Kidney (tissue), 14 donors: ENCODE measurements around the gene RHOV. TPM values are rescaled to one million over a fixed set of nuclear protein-coding genes. Genes with fewer than 3 reads are reported as not detected.

Experiments
- DNase-seq, 5 donors: peaks; one replicate each; pipeline ENCODE4 v3.0.0-alpha.2; 2013 to 2020
- FAIRE-seq: peaks from 2 replicates; lab custom pipeline; 2012; peaks lifted over from hg19 to GRCh38; lab: Jason Lieb, UNC
- H3K27ac ChIP-seq, 2 donors: one replicate each; pipeline ENCODE4 v1.7.0; 2013; ENCODE audit warnings: low read depth in 2 of 2, low read length in 2 of 2, inconsistent platforms in 1 of 2
- H3K27me3 ChIP-seq: one replicate; pipeline ENCODE4 v1.7.1; 2013; ENCODE audit warnings: low read length, inconsistent platforms; ENCODE audit not compliant: control insufficient read depth, insufficient read depth
- H3K36me3 ChIP-seq, 3 donors: one replicate each; pipeline versions ENCODE4 v1.7.0 to v1.7.1; 2013; ENCODE audit warnings: low read length in 3 of 3, control low read depth in 1 of 3, inconsistent platforms in 1 of 3; ENCODE audit not compliant: insufficient read depth in 3 of 3, control insufficient read depth in 2 of 3
- H3K4me1 ChIP-seq, 3 donors: one replicate each; pipeline versions ENCODE4 v1.7.0 to v1.7.1; 2013; ENCODE audit warnings: low read length in 3 of 3, inconsistent platforms in 1 of 3, low read depth in 1 of 3; ENCODE audit not compliant: control insufficient read depth in 2 of 3, insufficient read depth in 2 of 3
- H3K4me3 ChIP-seq, 3 donors: one replicate each; pipeline versions ENCODE4 v1.7.0 to v1.8.1; 2013; ENCODE audit warnings: low read length in 3 of 3, control low read depth in 1 of 3, inconsistent platforms in 1 of 3
- H3K9ac ChIP-seq, 3 donors: one replicate each; pipeline versions ENCODE4 v1.7.0 to v1.7.1; 2013; ENCODE audit warnings: low read length in 3 of 3, control low read depth in 1 of 3, inconsistent platforms in 1 of 3
- H3K9me3 ChIP-seq, 3 donors: one replicate each; pipeline versions ENCODE4 v1.7.0 to v1.7.1; 2013; ENCODE audit warnings: low read length in 3 of 3, control low read depth in 1 of 3, inconsistent platforms in 1 of 3; ENCODE audit not compliant: control insufficient read depth in 2 of 3, insufficient read depth in 1 of 3
- intact Hi-C: fragments of 100-400 bp; cut with DNase I; formaldehyde crosslinking; loops from one replicate; pipeline ENCODE4 v1.11.1; 2022
- polyA plus RNA-seq: library from polyadenylated mRNA; stranded (reverse); fragments of 350-450 nt; fragmentation: Illumina TruSeq; extraction: RNeasy Lipid Tissue Mini Kit (QIAGEN cat#74804); gene quantifications from one replicate; pipeline ENCODE4 v1.2.3, GENCODE V29; 2014; ENCODE audit warnings: low read depth, low replicate concordance; ENCODE audit not compliant: insufficient read depth
- total RNA-seq: library from RNA; stranded (reverse); fragmentation: NEBNext Ultra II Directional; extraction: Animal tissue kit (Norgen Biotek cat#: 25700); gene quantifications from one replicate; pipeline ENCODE4 v1.2.1, GENCODE V29; 2021
- TF ChIP-seq, protein P1 (sequence below): IDR thresholded peaks from 3 replicates; pipeline ENCODE4 v1.5.1; 2012; ENCODE audit warnings: mild to moderate bottlenecking, moderate library complexity, borderline replicate concordance; ENCODE audit not compliant: insufficient read depth; ENCODE audit errors: extremely low read depth
- donor health status: control.
- donor health status: control.
- donor health status: control.
- donor health status: control.
- donor health status: control.
- donor health status: DM: yes; HTN: yes; CAD: no.
- donor health status: Normal renal cell carcinoma (clear cell type).

The RHOV gene
- total and polyA plus RNA-seq, 2 donors from 2014 or later: 3.0 to 4.6 TPM

DNA sequence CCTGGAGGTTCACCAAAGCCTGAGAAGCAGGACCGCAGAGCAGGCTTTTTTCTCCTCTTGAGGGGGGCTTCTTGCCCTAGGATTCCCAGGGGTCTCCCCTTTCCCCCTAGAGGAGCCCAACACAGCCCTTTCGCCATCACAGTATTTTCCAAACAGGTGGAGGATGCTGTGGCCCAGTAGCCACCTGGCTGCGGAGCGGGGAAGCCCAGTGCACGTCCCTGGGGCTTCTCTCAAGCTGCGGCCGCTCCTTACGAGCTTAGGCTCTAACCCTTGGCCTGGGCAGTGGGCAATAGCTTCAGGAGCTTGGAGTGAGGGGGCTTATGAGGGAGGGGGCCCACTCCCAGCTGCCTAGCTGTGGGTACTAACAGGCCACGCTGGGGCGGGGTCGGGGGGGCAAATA lies 43.6 kb upstream of the RHOV start:
- DNase-seq: no peak
- H3K9me3 ChIP-seq: no peaks in the 10 kb centered on the region
- H3K27me3 ChIP-seq: no peaks in the 10 kb centered on the region
- H3K4me3 ChIP-seq: no peak overlapping the region
- no peak overlapping the region for H3K9ac ChIP-seq
- FAIRE-seq: no peak
- TF ChIP-seq, protein P1, sequence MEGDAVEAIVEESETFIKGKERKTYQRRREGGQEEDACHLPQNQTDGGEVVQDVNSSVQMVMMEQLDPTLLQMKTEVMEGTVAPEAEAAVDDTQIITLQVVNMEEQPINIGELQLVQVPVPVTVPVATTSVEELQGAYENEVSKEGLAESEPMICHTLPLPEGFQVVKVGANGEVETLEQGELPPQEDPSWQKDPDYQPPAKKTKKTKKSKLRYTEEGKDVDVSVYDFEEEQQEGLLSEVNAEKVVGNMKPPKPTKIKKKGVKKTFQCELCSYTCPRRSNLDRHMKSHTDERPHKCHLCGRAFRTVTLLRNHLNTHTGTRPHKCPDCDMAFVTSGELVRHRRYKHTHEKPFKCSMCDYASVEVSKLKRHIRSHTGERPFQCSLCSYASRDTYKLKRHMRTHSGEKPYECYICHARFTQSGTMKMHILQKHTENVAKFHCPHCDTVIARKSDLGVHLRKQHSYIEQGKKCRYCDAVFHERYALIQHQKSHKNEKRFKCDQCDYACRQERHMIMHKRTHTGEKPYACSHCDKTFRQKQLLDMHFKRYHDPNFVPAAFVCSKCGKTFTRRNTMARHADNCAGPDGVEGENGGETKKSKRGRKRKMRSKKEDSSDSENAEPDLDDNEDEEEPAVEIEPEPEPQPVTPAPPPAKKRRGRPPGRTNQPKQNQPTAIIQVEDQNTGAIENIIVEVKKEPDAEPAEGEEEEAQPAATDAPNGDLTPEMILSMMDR: no peak
- intact Hi-C loops: no loop called here
- H3K27ac ChIP-seq: peak overlapping the region in 1 of 2 donors; percentile 23
- no peaks in the 10 kb centered on the region for H3K36me3 ChIP-seq
- peaks cover 0 to 3% (median 2%) of the 10 kb centered on the region in 3 donors for H3K4me1 ChIP-seq

DNA sequence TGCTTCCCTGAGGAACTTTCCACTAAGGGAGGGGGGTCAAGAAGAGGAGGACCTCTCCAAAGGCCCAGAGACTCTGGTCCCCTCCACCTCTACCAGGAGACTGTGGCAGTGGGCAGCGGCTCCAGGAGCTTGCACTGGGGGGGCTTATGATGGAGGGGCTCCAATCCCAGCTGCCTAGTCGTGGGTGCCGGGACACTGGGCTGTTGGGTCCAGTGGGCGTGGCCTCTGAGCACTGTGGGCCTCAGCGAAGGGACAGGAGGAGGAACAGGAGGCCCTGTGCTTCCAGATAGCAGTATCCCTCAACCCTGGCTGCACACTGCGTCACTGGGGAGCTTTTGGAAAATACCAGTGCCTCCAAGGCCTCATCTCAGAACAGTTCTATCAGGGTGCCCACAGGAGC lies 41.6 kb upstream of the RHOV start:
- no peaks in the 10 kb centered on the region for H3K9me3 ChIP-seq
- FAIRE-seq: no peak
- no peaks in the 10 kb centered on the region for H3K27me3 ChIP-seq
- H3K4me1 ChIP-seq: peaks cover 0 to 6% (median 5%) of the 10 kb centered on the region in 3 donors
- intact Hi-C loops: no loop called here
- TF ChIP-seq, protein P1: no peak
- H3K4me3 ChIP-seq: no peak overlapping the region
- peak overlapping the region; percentile 21 to 55 for H3K27ac ChIP-seq
- DNase-seq: peak in 1 of 5 donors; percentile 49
- no peaks in the 10 kb centered on the region for H3K36me3 ChIP-seq
- no peak overlapping the region for H3K9ac ChIP-seq

DNA sequence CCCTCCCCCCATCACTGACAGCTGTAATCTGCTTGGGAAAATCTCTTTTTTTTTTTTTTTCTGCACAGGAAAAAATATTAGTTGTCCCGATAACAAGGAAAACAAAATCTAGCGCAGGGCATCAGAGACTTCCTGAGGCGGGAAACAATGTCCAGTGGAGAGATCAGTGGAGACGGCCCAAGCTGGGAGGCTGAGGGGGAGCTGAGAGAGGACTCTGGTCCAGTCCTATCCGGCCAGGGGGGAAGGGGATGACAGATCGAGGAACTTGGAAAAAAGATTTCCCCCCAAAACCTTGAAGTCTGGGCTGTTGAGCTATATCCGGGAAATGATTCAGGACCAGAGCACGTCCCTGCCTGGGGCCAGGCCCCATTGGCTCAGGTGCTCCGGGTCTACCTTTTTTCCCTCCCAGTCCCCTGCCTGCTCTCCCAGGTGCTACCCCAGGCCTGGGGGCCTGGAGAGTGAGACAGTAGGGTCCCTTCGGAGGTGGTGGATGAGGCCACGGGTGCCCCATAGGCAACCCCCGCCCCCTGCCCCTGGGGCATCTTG lies 41.2 kb upstream of the RHOV start:
- Histone ChIP-seq H3K4me3 (no peak overlapping the region), H3K27ac (peak overlapping the region; percentile 55 to 71), H3K27me3 (no peaks in the 10 kb centered on the region), H3K4me1 (peaks cover 0 to 9% (median 9%) of the 10 kb centered on the region in 3 donors), H3K9me3 (no peaks in the 10 kb centered on the region), H3K36me3 (no peaks in the 10 kb centered on the region), H3K9ac (no peak overlapping the region)
- intact Hi-C loops: no loop called here
- FAIRE-seq (no peak), DNase-seq (peak in 2 of 5 donors; percentile 42 to 45)
- TF ChIP-seq, protein P1: no peak

DNA sequence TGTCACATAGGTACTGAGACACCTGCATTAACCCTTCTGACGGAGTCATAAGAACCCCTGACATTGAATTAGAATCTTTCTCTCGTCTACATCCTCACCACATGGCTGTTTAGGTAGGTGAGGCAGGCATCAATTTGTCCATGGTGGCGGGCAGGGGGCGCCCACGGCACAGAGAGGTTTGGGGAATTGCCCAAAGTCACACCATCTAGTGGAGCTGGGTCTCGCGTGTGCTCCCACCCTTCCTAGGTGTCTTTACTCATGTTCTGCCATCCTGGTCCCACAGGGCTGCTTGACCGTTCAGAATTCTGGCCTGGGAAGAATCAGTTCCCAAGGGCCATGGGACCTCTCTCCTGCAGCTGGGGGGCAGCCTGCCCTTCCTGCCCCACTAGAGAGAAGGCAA lies 40.5 kb upstream of the RHOV start:
- H3K36me3 ChIP-seq: no peaks in the 10 kb centered on the region
- intact Hi-C loops: no loop called here
- peaks cover 0 to 14% (median 9%) of the 10 kb centered on the region in 3 donors for H3K4me1 ChIP-seq
- H3K27ac ChIP-seq: peak overlapping the region; percentile 25 to 71
- no peak overlapping the region for H3K9ac ChIP-seq
- no peaks in the 10 kb centered on the region for H3K9me3 ChIP-seq
- TF ChIP-seq, protein P1: no peak
- FAIRE-seq (no peak), DNase-seq (no peak)
- no peaks in the 10 kb centered on the region for H3K27me3 ChIP-seq
- no peak overlapping the region for H3K4me3 ChIP-seq
